Caco-2 (cell line): ENCODE results near the gene CHRNA3. TPM values are rescaled to one million over a fixed set of nuclear protein-coding genes. Genes with fewer than 3 reads are reported as not detected.

ENCODE experiments used
- BruUV-seq: library from RNA; stranded (reverse); fragments of 400-500 nt; replicated peaks from 2 replicates; lab custom pipeline; 2021; lab: Mats Ljungman, UMichigan
- CTCF ChIA-PET: fragments of 300-600 bp; sonication (Branson Sonifier 250); formaldehyde crosslinking; loops from one replicate; lab custom pipeline; 2022; ENCODE audit warnings: antibody characterized with exemption; lab: Charles Lee
- POLR2A ChIA-PET: fragments of 300-600 bp; sonication (Branson Sonifier 250); formaldehyde crosslinking; loops from one replicate; lab custom pipeline; 2022; ENCODE audit warnings: antibody characterized with exemption; lab: Charles Lee
- DNase-seq, 2 experiments: peaks; one replicate each; pipeline versions ENCODE4 v3.0.0 to v3.0.0-alpha.2; 2020 to 2022
- H3K27me3 ChIP-seq: replicated peaks from 2 replicates; pipeline ENCODE4 v1.6.0; 2011; ENCODE audit warnings: low read length; ENCODE audit not compliant: control insufficient read depth, insufficient read depth
- H3K36me3 ChIP-seq: 2 replicates; pipeline ENCODE4 v1.5.1; 2011; ENCODE audit warnings: low read length; ENCODE audit not compliant: control insufficient read depth, insufficient read depth
- H3K4me1 ChIP-seq: fragments of 250-450 bp; sonication (Bioruptor Pico); 2 replicates; pipeline ENCODE4 v1.5.1; 2020; ENCODE audit warnings: mild to moderate bottlenecking
- H3K4me3 ChIP-seq: 2 replicates; pipeline ENCODE4 v1.5.1; 2011; ENCODE audit warnings: low read depth, mild to moderate bottlenecking, control low read depth, low read length
- H3K9me3 ChIP-seq: fragments of 250-450 bp; sonication (Bioruptor Pico); 2 replicates; pipeline ENCODE4 v1.5.1; 2020; ENCODE audit warnings: mild to moderate bottlenecking, moderate library complexity
- H3K27ac Mint-ChIP-seq: one replicate; pipeline ENCODE4 v1.8.0; 2022; ENCODE audit warnings: mixed read lengths; ENCODE audit not compliant: unreplicated experiment
- H3K27me3 Mint-ChIP-seq: one replicate; pipeline ENCODE4 v1.8.0; 2022; ENCODE audit warnings: mixed read lengths; ENCODE audit not compliant: insufficient read depth, unreplicated experiment
- H3K36me3 Mint-ChIP-seq: one replicate; pipeline ENCODE4 v1.8.0; 2022; ENCODE audit warnings: mild to moderate bottlenecking, mixed read lengths; ENCODE audit not compliant: insufficient read depth, unreplicated experiment
- H3K4me1 Mint-ChIP-seq: one replicate; pipeline ENCODE4 v1.8.0; 2022; ENCODE audit warnings: low read depth, mixed read lengths; ENCODE audit not compliant: unreplicated experiment
- H3K4me3 Mint-ChIP-seq: one replicate; pipeline ENCODE4 v1.8.0; 2022; ENCODE audit warnings: mild to moderate bottlenecking, moderate library complexity, mixed read lengths; ENCODE audit not compliant: unreplicated experiment
- H3K9me3 Mint-ChIP-seq: one replicate; pipeline ENCODE4 v1.8.0; 2022; ENCODE audit warnings: mixed read lengths; ENCODE audit not compliant: unreplicated experiment
- CTCF ChIP-seq, 2 experiments: fragments of 200-600 bp in 1 of 2; IDR thresholded peaks; 1 replicate in 1 of 2; 2 replicates in 1 of 2; pipeline versions ENCODE4 v1.5.1 to v1.8.0; 2011 to 2022; ENCODE audit warnings: antibody characterized with exemption in 1 of 2, control low read depth in 1 of 2, inconsistent platforms in 1 of 2, low read depth in 1 of 2, low read length in 1 of 2, mild to moderate bottlenecking in 1 of 2, moderate library complexity in 1 of 2; ENCODE audit not compliant: insufficient read depth in 1 of 2, severe bottlenecking in 1 of 2, unreplicated experiment in 1 of 2
- intact Hi-C: fragments of 100-400 bp; cut with micrococcal nuclease; formaldehyde crosslinking; loops from one replicate; pipeline ENCODE4 v1.10.0; 2022; ENCODE audit not compliant: unreplicated experiment
- total RNA-seq: library from RNA; stranded (reverse); gene quantifications from 2 replicates; pipeline ENCODE4 v1.2.3, GENCODE V29; 2022

Gene CHRNA3
- total RNA-seq, 1 experiment from 2014 or later: not detected

DNA sequence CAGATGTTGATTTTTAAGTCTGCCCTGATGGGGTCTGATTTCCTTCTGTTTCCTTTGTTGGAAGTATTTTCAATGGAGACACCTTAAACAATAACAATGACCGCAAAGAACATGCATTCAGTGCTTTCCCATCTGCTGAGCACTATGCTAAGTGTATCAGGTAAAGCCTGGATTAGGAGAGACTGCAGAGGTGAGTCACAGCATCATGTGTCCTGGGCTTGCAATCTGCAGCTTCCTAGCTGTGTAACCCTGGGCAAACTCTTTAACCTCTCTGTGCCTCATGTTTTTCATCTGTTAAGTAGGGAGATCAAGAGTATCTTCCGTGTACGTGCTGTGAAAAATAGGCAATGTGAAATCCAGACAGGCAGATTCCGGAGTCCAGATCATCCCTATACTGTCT is 33.5 kb upstream of the CHRNA3 start:
- peaks cover 1% of the 10 kb centered on the region for H3K27me3 ChIP-seq
- DNase-seq: no peak
- no peaks in the 10 kb centered on the region for H3K4me1 ChIP-seq
- Mint-ChIP-seq H3K27ac (no peak overlapping the region), H3K4me3 (no peak overlapping the region), H3K9me3 (no peaks in the 10 kb centered on the region), H3K36me3 (no peaks in the 10 kb centered on the region), H3K27me3 (no peaks in the 10 kb centered on the region), H3K4me1 (no peaks in the 10 kb centered on the region)
- intact Hi-C loops: no loop called here
- no peaks in the 10 kb centered on the region for H3K36me3 ChIP-seq
- TF ChIP-seq CTCF (IDR thresholded peaks at IDR 0.05; ENCODE audit: insufficient read depth in 1 of 2, low read depth in 1 of 2, low read length in 1 of 2, severe bottlenecking in 1 of 2, unreplicated experiment in 1 of 2): no peak
- ChIA-PET POLR2A (no interaction called here), CTCF (no interaction called here)
- no TSS peak for BruUV-seq
- H3K4me3 ChIP-seq: no peak overlapping the region
- no peaks in the 10 kb centered on the region for H3K9me3 ChIP-seq

GRCh38 chr15:78651930-78652615 is 31.3 kb upstream of the CHRNA3 start:
- ChIA-PET POLR2A (no interaction called here), CTCF (no interaction called here)
- H3K27me3 Mint-ChIP-seq: no peaks in the 10 kb centered on the region
- Histone ChIP-seq H3K9me3 (no peaks in the 10 kb centered on the region), H3K4me3 (no peak overlapping the region), H3K4me1 (no peaks in the 10 kb centered on the region), H3K27me3 (peaks cover 1% of the 10 kb centered on the region), H3K36me3 (no peaks in the 10 kb centered on the region)
- no peak overlapping the region for H3K27ac Mint-ChIP-seq
- no TSS peak for BruUV-seq
- no peak overlapping the region for H3K4me3 Mint-ChIP-seq
- H3K9me3 Mint-ChIP-seq: no peaks in the 10 kb centered on the region
- DNase-seq: no peak
- no peaks in the 10 kb centered on the region for H3K4me1 Mint-ChIP-seq
- no peak for TF ChIP-seq CTCF (IDR thresholded peaks at IDR 0.05; ENCODE audit: insufficient read depth in 1 of 2, low read depth in 1 of 2, low read length in 1 of 2, severe bottlenecking in 1 of 2, unreplicated experiment in 1 of 2)
- no peaks in the 10 kb centered on the region for H3K36me3 Mint-ChIP-seq
- intact Hi-C loops: no loop called here

DNA sequence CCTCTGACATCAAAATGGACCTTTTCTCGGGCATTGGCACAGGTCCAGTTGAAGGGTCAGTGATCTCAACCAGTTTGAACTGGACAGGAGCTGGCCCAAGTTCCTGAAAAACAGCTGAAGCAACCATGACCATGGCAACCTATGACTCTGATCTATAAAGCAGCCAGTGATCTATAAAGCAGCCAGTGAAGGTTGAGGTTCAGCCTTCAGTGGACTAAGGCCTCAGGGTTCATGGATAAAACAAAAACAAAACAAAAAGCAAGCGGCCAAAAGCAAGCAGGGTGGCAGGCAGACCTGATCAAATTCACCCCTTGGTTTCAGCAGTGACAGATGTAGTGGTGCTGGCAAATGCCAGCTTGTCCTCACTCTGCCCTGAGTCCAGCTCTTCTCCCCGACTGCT is 30.2 kb upstream of the CHRNA3 start:
- no peak overlapping the region for H3K27ac Mint-ChIP-seq
- ChIA-PET CTCF (no interaction called here), POLR2A (no interaction called here)
- H3K4me3 Mint-ChIP-seq: no peak overlapping the region
- TF ChIP-seq CTCF (IDR thresholded peaks at IDR 0.05; ENCODE audit: insufficient read depth in 1 of 2, low read depth in 1 of 2, low read length in 1 of 2, severe bottlenecking in 1 of 2, unreplicated experiment in 1 of 2): no peak
- no TSS peak for BruUV-seq
- no peaks in the 10 kb centered on the region for H3K36me3 Mint-ChIP-seq
- Histone ChIP-seq H3K27me3 (peaks cover 1% of the 10 kb centered on the region), H3K36me3 (no peaks in the 10 kb centered on the region), H3K4me1 (no peaks in the 10 kb centered on the region), H3K4me3 (no peak overlapping the region), H3K9me3 (no peaks in the 10 kb centered on the region)
- H3K4me1 Mint-ChIP-seq: no peaks in the 10 kb centered on the region
- H3K9me3 Mint-ChIP-seq: no peaks in the 10 kb centered on the region
- no peaks in the 10 kb centered on the region for H3K27me3 Mint-ChIP-seq
- intact Hi-C loops: no loop called here
- no peak for DNase-seq
